Right renal cortex interstitium (tissue), 3 donors: ENCODE results near the gene SPTLC2. TPM values are rescaled to one million over a fixed set of nuclear protein-coding genes. Genes with fewer than 3 reads are reported as not detected.

Experiments used
- DNase-seq, 3 donors: peaks; one replicate each; pipeline ENCODE4 v3.0.0-alpha.2; 2013; ENCODE audit warnings: low read depth in 3 of 3, low spot score in 2 of 3
- polyA plus RNA-seq, 3 donors: library from polyadenylated mRNA; unstranded; fragments of 120-200 nt; gene quantifications; one replicate each; pipeline ENCODE4 v1.2.1, GENCODE V29; 2013; ENCODE audit not compliant: insufficient read length in 3 of 3

SPTLC2 gene
- polyA plus RNA-seq, 3 donors: 74.3 to 87.6 (median 84.0) TPM

DNA sequence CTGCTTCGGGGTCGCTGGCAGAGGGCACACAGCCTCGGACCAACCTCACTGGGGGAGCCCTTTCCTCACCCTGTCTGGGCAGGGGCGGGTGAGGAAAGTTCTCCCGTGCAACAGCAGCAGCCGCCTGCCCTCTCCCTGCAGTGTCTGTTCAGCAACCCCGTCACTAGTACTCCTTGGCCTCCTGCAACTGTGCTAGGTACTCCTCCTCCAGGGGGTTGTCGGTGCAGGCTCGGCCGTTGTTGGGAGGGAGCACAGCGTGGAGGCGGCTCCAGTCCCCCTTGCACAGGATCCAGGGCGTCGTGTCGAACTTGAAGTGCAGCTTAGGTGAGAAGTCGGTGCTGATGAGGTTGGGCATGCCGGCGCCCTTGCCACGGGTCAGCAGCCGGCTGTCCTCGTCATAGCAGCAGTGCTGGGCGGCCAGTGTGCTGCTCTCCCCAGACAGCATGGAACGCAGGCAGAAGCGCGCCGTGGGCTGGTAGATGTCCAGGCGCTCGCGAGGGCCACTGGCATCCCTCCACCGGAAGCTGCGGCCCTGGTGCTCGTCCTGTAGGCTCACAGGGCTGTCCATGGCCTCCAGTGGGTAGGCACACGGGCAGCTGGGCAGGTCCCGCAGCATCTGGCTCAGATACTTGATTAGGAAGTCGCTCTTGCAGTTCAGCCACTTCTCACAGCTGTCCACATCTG lies 140.9 kb downstream of the SPTLC2 start:
- no peak for DNase-seq

GRCh38 chr14:77474479-77475177 lies 141.8 kb downstream of the SPTLC2 start:
- DNase-seq: no peak

GRCh38 chr14:77473921-77474320 lies 142.5 kb downstream of the SPTLC2 start:
- DNase-seq: no peak

GRCh38 chr14:77470224-77470870 lies 146.1 kb downstream of the SPTLC2 start:
- DNase-seq: no peak

DNA sequence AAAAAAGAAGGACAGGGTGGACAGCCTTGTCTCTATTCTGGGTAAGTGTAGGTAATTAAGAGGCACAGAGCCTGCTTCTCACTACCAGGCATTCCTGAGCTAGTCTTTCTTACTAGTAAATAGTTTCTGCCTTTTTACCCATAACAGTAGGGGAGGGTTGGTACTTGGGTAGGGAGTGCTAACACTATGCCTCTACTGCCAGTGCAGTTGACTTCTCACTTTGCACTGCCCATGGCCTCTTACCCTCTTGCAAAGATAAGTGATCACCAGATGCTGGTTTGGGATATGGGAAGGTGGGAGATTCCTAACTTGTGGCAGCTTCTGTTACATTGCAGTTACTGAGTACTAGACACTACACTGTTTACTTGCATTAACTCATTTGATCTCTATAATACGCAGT lies 146.9 kb downstream of the SPTLC2 start:
- no peak for DNase-seq

GRCh38 chr14:77469067-77469505 lies 147.4 kb downstream of the SPTLC2 start:
- no peak for DNase-seq

DNA sequence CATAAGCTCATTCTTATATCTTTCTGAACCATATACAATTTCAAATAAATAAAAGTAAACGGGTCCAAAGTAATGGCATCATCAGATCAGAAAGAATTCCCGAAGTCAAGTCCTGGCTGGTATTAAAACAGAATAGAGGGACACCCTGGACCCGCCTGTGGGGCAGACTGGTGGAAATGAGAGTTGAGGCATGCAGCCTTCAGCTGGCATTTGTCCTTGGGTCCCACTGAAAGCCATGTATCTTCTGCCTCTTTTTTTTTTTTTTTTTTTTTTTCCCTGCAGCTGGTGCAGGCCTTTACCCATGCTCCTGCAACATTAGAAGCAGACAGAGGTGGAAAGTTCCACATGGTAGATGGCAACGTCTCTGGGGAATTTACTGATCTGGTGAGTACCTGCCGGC lies 148.6 kb downstream of the SPTLC2 start:
- DNase-seq: no peak

DNA sequence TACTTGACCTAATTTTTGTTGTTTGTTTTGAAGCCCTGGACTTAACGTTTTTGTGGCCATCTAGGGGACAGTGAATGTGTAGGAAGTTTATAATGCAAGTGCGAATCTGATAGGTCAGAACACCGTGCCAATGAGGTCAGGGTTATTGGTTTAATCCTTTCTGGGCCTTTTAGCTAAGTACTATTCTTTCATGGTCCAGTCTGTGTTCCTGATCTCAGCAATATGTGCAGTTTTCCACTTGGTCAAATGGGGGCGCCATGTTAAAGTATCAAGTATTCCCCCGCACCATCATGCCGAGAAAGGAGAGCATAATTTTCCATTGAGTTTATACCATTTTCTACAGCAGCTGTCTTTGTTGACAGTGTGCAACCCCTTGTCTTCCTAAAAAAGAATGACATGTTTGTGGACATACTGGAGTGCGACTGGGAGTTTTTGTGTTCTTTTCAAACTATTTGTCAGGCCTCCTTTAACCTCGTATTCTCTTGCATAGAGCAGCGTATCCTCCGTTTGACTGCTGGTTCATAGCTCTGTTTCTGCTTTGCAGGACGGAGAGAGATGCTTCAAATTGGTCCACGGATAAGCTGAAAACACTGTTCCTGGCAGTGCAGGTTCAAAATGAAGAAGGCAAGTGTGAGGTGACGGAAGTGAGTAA lies 157.2 kb downstream of the SPTLC2 start:
- peak in 1 of 3 donors; percentile 72 for DNase-seq

DNA sequence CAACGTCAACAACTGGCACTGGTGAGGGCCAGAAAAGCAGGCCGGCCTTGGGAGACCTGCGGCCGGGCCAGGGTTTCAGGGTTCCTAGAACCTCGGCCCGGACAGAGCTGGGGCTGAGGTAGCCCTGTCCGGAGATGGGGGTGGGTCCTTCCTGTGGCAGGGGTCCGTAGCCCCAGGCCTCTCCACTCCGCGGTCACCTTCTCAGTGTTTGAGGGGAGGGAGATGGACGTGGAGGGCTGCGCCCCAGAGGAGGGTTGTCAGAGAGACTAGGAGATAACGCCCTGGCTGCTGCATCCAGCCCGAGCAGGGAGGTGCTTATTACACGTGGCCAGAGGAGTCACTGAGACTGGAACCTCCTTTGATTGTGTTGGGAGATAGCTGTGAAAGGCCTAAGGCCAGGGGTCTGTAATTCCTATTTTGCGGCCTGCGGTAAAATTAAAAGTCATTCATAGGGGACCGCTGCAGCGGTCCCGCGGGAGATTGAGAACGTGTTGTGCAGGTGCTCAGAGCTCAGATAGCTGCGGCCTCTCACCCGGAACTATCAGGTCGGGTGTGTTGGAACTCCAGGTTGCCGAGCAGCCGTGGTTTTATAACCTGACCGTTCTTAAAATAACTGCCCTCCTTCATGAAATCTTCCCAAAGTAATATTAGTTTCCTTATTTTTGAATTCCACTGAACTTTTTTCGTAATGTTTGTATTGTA lies 158.0 kb downstream of the SPTLC2 start:
- no peak for DNase-seq

- DNase-seq: peak; percentile 98 to 99 (median 98)
Observed at GRCh38 chr14:77457522-77458248, 158.8 kb downstream of the SPTLC2 start, which contains the start of the genes AHSA1 and VIPAS39. Gene AHSA1 (plus strand): TSS chr14:77458093. CDS start chr14:77458190, 97 bp downstream. Gene VIPAS39 (minus strand): TSS chr14:77457601. CDS start chr14:77454102, 3,499 bp downstream.

DNA sequence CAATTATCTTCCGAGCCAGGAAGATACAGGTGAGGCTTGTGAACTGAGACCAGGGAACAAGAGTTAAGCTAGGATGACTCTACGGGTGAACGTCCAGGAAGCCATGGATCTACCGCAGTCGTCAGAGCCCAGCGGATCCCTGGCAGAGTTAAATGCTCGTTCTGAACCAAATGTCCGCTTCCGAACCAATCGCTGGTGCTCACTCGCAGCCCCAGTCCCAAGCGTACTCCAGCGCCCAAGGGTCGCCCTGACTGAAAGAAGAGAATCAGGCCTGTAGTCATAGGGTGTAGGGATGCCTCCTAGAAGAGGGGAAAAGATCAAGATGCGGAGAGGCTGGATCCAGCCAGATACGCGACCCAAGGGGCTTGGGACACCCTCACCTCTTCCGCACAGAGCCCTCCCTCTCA lies 159.3 kb downstream of the SPTLC2 start:
- no peak for DNase-seq

Other genes with a start within 250 kb of the SPTLC2 start
- 10 to 100 TPM; 21.4 to 22.5 (median 22.2) TPM for gene TMED8, start 239.5 kb downstream of the SPTLC2 start, polyA plus RNA-seq
- gene SAMD15, start 239.3 kb downstream of the SPTLC2 start, polyA plus RNA-seq: 10 to 100 TPM in 1 of 3 donors, 1 to 10 TPM in 2; 8.4 to 10.6 (median 9.8) TPM
- gene NOXRED1, start 193.1 kb downstream of the SPTLC2 start, polyA plus RNA-seq: 1 to 10 TPM; 2.2 to 2.6 (median 2.3) TPM
- 10 to 100 TPM; 30.3 to 33.1 (median 30.9) TPM for gene VIPAS39, start 159.0 kb downstream of the SPTLC2 start, polyA plus RNA-seq
- gene AHSA1, start 158.5 kb downstream of the SPTLC2 start, polyA plus RNA-seq: 100 to 1,000 TPM; 249 to 271 (median 249) TPM
- 1 to 10 TPM; 1.3 to 2.8 (median 1.4) TPM for gene ISM2, start 117.8 kb downstream of the SPTLC2 start, polyA plus RNA-seq
- 10 to 100 TPM; 15.6 to 19.0 (median 17.8) TPM for gene ALKBH1, start 91.4 kb upstream of the SPTLC2 start, polyA plus RNA-seq
- 100 to 1,000 TPM in 2 of 3 donors, 10 to 100 TPM in 1; 99.6 to 108 (median 108) TPM for gene SLIRP, start 91.5 kb upstream of the SPTLC2 start, polyA plus RNA-seq
- 100 to 1,000 TPM in 1 of 3 donors, 10 to 100 TPM in 2; 93.7 to 101 (median 99.3) TPM for gene SNW1, start 144.5 kb upstream of the SPTLC2 start, polyA plus RNA-seq
- gene ADCK1, start 183.5 kb upstream of the SPTLC2 start, polyA plus RNA-seq: 10 to 100 TPM in 1 of 3 donors, 1 to 10 TPM in 2; 8.6 to 11.3 (median 9.3) TPM